ENCODE measurements around the gene KLHL10. TPM values are rescaled to one million over a fixed set of nuclear protein-coding genes. Genes with fewer than 3 reads are reported as not detected.

KLHL10 gene
- total RNA-seq, result not detected in 2 replicates

DNA sequence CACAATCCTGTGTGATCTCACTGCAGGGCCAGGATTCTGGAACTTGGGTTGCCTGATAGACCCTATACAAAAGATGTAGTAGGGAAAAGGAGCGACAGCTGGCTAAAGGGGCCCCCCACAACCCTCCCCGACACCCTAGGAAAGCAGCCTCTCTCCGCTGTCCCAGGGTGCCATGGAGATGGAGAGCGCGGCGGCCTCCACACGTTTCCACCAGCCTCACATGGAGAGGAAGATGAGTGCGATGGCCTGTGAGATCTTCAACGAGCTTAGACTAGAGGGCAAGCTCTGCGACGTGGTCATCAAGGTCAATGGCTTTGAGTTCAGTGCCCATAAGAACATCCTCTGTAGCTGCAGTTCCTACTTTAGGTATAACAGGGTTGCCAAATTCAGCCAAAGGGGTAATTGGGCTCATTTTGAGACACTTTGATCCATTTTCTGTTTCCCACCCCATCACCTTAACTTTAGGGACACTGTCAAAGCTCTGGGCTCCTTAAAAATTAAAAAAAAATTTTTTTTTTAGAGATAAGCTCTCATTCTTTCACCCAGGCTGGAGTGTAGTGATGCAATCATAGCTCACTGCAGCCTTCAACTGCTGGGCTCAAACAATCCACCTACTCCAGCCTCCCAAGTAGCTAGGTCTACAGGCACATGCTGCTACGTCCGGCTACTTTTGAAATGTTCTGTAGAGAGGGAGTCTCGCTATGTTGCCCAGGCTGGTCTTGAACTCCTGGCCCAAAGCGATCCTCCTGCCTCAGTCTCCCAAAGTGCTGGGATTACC, at the start of gene KLHL10:
TSS of gene KLHL10 (plus strand) at position 65 of the 778 bp plus-strand sequence. CDS start at position 173, 108 bp downstream.
- ATAC-seq (ENCODE audit: low read depth), result no peak
- TF ChIP-seq, protein P1, sequence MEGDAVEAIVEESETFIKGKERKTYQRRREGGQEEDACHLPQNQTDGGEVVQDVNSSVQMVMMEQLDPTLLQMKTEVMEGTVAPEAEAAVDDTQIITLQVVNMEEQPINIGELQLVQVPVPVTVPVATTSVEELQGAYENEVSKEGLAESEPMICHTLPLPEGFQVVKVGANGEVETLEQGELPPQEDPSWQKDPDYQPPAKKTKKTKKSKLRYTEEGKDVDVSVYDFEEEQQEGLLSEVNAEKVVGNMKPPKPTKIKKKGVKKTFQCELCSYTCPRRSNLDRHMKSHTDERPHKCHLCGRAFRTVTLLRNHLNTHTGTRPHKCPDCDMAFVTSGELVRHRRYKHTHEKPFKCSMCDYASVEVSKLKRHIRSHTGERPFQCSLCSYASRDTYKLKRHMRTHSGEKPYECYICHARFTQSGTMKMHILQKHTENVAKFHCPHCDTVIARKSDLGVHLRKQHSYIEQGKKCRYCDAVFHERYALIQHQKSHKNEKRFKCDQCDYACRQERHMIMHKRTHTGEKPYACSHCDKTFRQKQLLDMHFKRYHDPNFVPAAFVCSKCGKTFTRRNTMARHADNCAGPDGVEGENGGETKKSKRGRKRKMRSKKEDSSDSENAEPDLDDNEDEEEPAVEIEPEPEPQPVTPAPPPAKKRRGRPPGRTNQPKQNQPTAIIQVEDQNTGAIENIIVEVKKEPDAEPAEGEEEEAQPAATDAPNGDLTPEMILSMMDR (IDR thresholded peaks at IDR 0.05), result no peak
- no peak for DNase-seq
- ChIA-PET POLR2A (interaction anchor here (0.5 to 0.6 kb wide), 2 partner anchors 72 to 105 kb away, joined by 4 to 6 read pairs; no protein-coding TSS in a partner anchor), CTCF (no interaction called here)
- peaks cover 13% of the 10 kb centered on the region for H3K4me1 Mint-ChIP-seq
- H3K36me3 Mint-ChIP-seq (ENCODE audit: low read depth), result peaks cover under 1% of the 10 kb centered on the region
- H3K4me3 Mint-ChIP-seq, result peak within 1 kb of the TSS; percentile 87
- no peaks in the 10 kb centered on the region for H3K27me3 Mint-ChIP-seq
- no peaks in the 10 kb centered on the region for H3K9me3 Mint-ChIP-seq
- no peak within 1 kb of the TSS for H3K27ac Mint-ChIP-seq
- intact Hi-C loops (cut with micrococcal nuclease), result no loop called here

DNA sequence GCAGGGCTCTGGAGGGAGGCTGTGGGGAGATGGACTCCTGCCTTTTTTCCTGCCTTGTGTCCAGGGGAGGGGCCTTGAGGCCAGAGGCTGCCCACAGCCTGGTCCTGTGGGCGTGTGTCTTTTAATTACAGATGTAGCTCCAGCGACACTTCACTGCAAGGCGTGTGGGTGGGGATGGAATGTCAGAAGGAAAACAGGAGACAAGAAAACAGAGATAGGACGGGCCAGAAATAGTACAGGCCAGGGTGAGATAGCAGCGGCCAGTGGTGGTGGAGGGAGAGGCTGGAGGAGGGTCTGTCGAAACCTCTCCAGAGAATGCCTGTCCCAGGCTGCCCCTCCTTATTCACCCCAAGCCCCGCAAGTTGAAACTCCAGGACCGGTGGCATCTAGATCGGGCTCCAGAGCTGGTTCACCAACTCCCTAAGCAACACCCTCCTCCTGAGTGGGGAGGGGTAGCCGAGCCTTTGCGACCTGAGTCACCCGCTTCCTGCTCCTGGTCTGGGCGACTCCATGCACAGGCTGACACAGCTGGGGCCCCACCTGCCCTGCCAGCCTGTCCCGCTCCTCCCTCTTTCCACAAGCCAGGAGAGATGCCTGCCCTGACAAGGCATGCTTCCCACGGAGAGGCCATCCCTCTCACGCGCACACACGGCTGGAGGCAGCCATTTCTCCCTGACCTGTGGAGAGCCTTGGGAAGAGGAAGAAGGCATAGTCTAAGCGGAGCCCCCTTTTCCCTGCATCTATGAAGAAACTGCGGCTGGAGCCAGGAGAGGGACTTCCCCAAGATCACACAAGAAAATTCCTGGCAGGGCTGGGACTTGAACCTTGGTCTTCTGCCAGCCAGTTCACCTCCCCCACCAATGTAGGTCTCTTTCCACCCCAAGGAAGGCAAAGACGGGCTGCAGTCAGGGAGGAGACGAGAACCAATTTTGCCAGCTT, 44.5 kb upstream of the KLHL10 start:
- ATAC-seq (ENCODE audit: low read depth) (no peak), DNase-seq (no peak)
- intact Hi-C loops (cut with micrococcal nuclease), result no loop called here
- TF ChIP-seq, protein P1 (IDR thresholded peaks at IDR 0.05), result no peak
- ChIA-PET POLR2A (no interaction called here), CTCF (no interaction called here)
- Mint-ChIP-seq H3K27me3 (no peaks in the 10 kb centered on the region), H3K4me3 (no peak overlapping the region), H3K9me3 (no peaks in the 10 kb centered on the region), H3K27ac (no peak overlapping the region), H3K4me1 (peaks cover 8% of the 10 kb centered on the region), H3K36me3 (ENCODE audit: low read depth) (no peaks in the 10 kb centered on the region)

DNA sequence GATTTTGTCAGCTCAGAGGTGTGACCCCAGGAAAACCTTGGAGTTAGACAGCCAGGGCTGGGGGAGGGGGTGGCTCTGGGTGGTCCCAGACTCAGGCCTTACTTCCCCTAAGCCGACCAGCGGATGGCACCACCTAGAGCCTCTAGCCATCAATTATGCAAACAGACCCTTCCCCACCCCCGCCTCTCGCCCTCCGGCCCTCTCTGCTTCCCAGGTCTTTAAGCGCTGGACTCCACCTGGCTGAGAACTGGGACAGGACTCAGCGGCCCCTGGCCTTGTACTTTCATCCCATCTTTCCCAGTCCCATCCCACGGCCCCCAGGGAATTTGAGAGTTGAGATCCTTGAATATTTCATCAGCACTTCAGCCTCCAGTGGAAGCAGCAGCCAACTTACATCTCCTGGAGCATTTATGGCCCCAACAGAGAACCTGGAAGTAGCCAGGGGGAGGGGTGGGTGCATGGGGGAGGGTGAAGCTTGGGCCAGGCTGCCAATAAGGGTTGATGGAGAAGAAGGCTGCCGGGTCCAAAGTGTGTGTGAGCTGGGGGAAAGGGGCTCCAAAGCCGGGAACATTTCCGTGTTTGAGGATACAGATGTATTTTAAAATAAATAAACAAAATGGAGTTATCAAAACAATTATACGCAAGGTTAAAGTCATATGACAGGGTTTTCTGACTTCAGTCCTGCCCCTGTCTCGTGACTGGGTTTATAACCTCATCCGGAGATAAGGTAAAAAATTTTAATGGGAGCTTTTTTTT, 43.7 kb upstream of the KLHL10 start:
- Mint-ChIP-seq H3K9me3 (no peaks in the 10 kb centered on the region), H3K27me3 (no peaks in the 10 kb centered on the region)

DNA sequence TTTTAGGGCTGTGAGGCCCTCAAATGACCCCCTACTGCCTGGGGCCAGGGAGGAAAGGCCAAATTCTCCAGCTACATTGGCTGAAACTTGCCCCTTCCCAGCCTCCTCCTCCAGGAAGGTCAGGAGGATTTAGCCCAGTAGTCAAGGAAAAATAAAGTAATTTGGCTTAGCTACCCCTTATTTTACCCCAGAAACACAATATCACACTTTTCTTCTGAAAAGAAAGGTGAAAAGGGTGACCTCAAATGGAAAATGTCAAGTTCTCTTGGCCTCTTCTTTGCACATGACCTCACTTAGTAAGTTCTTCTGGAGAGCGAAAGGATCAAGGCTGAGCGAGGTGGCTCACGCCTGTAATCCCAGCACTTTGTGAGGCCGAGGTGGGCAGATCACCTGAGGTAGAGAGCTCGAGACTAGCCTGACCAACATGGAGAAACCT, 43.1 kb upstream of the KLHL10 start:
- Mint-ChIP-seq H3K27ac (no peak overlapping the region), H3K27me3 (no peaks in the 10 kb centered on the region), H3K4me1 (no peaks in the 10 kb centered on the region), H3K9me3 (no peaks in the 10 kb centered on the region), H3K4me3 (no peak overlapping the region), H3K36me3 (ENCODE audit: low read depth) (no peaks in the 10 kb centered on the region)
- intact Hi-C loops (cut with micrococcal nuclease), result no loop called here
- ATAC-seq (ENCODE audit: low read depth) (no peak), DNase-seq (no peak)
- ChIA-PET POLR2A (interaction anchor here (0.5 kb wide), 1 partner anchor 315 kb away, joined by 6 read pairs; no protein-coding TSS in a partner anchor), CTCF (interaction anchor here (1.9 kb wide), 1 partner anchor 57 kb away, joined by 5 read pairs; no protein-coding TSS in a partner anchor)
- TF ChIP-seq, protein P1 (IDR thresholded peaks at IDR 0.05), result no peak

More for the DNA sequence above, 43.7 kb upstream of the KLHL10 start:
- CTCF ChIA-PET, result interaction anchor here (1.9 kb wide), 1 partner anchor 56 kb away, joined by 5 read pairs; no protein-coding TSS in a partner anchor
- H3K4me3 Mint-ChIP-seq, result no peak overlapping the region
- peaks cover 2% of the 10 kb centered on the region for H3K4me1 Mint-ChIP-seq
- ATAC-seq (ENCODE audit: low read depth), result no peak
- DNase-seq, result no peak
- intact Hi-C loops (cut with micrococcal nuclease), result no loop called here
- TF ChIP-seq, protein P1 (IDR thresholded peaks at IDR 0.05), result no peak
- POLR2A ChIA-PET, result interaction anchor here (0.5 kb wide), 1 partner anchor 316 kb away, joined by 6 read pairs; no protein-coding TSS in a partner anchor
- no peaks in the 10 kb centered on the region for H3K36me3 Mint-ChIP-seq (ENCODE audit: low read depth)
- no peak overlapping the region for H3K27ac Mint-ChIP-seq
